A673 (cell line): ENCODE measurements around the gene TFDP2. TPM values are rescaled to one million over a fixed set of nuclear protein-coding genes. Genes with fewer than 3 reads are reported as not detected.

Source experiments
- BruUV-seq: library from RNA; stranded (reverse); fragments of 400-500 nt; replicated peaks from 2 replicates; lab custom pipeline; 2021; lab: Mats Ljungman, UMichigan
- CTCF ChIA-PET: fragments of 300-600 bp; sonication (Branson Sonifier 250); formaldehyde crosslinking; loops from one replicate; lab custom pipeline; 2022; ENCODE audit warnings: antibody characterized with exemption; lab: Charles Lee
- POLR2A ChIA-PET: fragments of 300-600 bp; sonication (Branson Sonifier 250); formaldehyde crosslinking; loops from one replicate; lab custom pipeline; 2022; ENCODE audit warnings: antibody characterized with exemption; ENCODE audit not compliant: low non-redundant PET; lab: Charles Lee
- DNase-seq: peaks from one replicate; pipeline ENCODE4 v3.0.0-alpha.2; 2015; ENCODE audit warnings: low spot score
- H3K27ac ChIP-seq: fragments of 200-600 bp; sonication (generic); 2 replicates; pipeline ENCODE4 v1.5.1; 2016; ENCODE audit warnings: mixed run types, low read depth, mild to moderate bottlenecking, mixed read lengths, antibody characterized with exemption, low read length; ENCODE audit not compliant: poor library complexity, severe bottlenecking
- H3K27me3 ChIP-seq: fragments of 200-600 bp; sonication (generic); replicated peaks from 2 replicates; pipeline ENCODE4 v1.6.1; 2017; ENCODE audit warnings: mixed run types, low read depth, mild to moderate bottlenecking, mixed read lengths, antibody characterized with exemption, low read length; ENCODE audit not compliant: insufficient read depth, poor library complexity
- H3K36me3 ChIP-seq: fragments of 200-600 bp; sonication (generic); 2 replicates; pipeline ENCODE4 v1.6.1; 2016; ENCODE audit warnings: mixed run types, mild to moderate bottlenecking, mixed read lengths, antibody characterized with exemption, low read length; ENCODE audit not compliant: insufficient read depth, poor library complexity, severe bottlenecking
- H3K4me1 ChIP-seq: fragments of 200-600 bp; sonication (generic); 2 replicates; pipeline ENCODE4 v1.6.1; 2017; ENCODE audit warnings: mixed run types, mild to moderate bottlenecking, mixed read lengths, antibody characterized with exemption, low read length; ENCODE audit not compliant: insufficient read depth, poor library complexity, severe bottlenecking
- H3K4me3 ChIP-seq: fragments of 200-600 bp; sonication (generic); 2 replicates; pipeline ENCODE4 v1.5.1; 2016; ENCODE audit warnings: low read depth, mixed run types, mild to moderate bottlenecking, mixed read lengths, low read length; ENCODE audit not compliant: poor library complexity, severe bottlenecking
- H3K9me3 ChIP-seq: fragments of 200-600 bp; sonication (generic); 2 replicates; pipeline ENCODE4 v1.6.1; 2016; ENCODE audit warnings: mixed run types, low read depth, mild to moderate bottlenecking, mixed read lengths, antibody characterized with exemption, low read length; ENCODE audit not compliant: poor library complexity, severe bottlenecking
- EZH2 ChIP-seq: fragments of 200-600 bp; sonication (generic); IDR thresholded peaks from 2 replicates; pipeline ENCODE4 v1.6.1; 2017; ENCODE audit warnings: borderline replicate concordance, low read depth, mild to moderate bottlenecking, mixed read lengths, antibody characterized with exemption, low read length; ENCODE audit not compliant: poor library complexity, severe bottlenecking
- intact Hi-C: fragments of 100-400 bp; cut with micrococcal nuclease; formaldehyde crosslinking; loops from one replicate; pipeline ENCODE4 v1.10.0; 2022; ENCODE audit not compliant: unreplicated experiment
- total RNA-seq: library from RNA; stranded (reverse); gene quantifications from 2 replicates; pipeline ENCODE4 v1.2.3, GENCODE V29; 2021
- TF ChIP-seq, protein P1 (sequence below): fragments of 300-800, 200-600 bp; sonication (generic); conservative IDR thresholded peaks from 2 replicates; pipeline ENCODE4 v1.5.1; 2017; ENCODE audit warnings: low read depth, mild to moderate bottlenecking, antibody characterized with exemption, low read length, moderate library complexity, mixed read lengths

TFDP2 gene
- total RNA-seq, 1 experiment from 2014 or later, result 41.6 TPM

DNA sequence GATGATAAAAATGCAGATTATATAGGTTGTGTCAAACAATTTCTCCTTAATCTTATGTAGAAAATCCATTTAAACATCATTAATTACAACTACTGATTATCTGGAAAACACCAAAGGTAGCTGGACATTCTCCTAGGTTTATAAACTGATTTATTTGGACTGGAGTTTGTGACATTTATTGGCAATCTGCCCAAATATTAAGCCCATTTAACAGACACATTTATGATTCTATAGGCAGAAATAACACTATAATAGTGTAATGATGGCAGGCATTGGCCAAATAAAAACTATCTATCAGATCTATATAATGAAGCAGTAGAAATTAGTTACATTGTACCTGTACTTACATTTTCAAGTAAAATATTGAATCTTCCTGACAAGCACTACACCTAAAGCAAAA, 117.8 kb downstream of the TFDP2 start:
- no peaks in the 10 kb centered on the region for H3K36me3 ChIP-seq
- TF ChIP-seq EZH2, result no peak
- TF ChIP-seq, protein P1, sequence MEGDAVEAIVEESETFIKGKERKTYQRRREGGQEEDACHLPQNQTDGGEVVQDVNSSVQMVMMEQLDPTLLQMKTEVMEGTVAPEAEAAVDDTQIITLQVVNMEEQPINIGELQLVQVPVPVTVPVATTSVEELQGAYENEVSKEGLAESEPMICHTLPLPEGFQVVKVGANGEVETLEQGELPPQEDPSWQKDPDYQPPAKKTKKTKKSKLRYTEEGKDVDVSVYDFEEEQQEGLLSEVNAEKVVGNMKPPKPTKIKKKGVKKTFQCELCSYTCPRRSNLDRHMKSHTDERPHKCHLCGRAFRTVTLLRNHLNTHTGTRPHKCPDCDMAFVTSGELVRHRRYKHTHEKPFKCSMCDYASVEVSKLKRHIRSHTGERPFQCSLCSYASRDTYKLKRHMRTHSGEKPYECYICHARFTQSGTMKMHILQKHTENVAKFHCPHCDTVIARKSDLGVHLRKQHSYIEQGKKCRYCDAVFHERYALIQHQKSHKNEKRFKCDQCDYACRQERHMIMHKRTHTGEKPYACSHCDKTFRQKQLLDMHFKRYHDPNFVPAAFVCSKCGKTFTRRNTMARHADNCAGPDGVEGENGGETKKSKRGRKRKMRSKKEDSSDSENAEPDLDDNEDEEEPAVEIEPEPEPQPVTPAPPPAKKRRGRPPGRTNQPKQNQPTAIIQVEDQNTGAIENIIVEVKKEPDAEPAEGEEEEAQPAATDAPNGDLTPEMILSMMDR, result no peak
- no peak for DNase-seq
- H3K9me3 ChIP-seq, result no peaks in the 10 kb centered on the region
- intact Hi-C loops, result no loop called here
- no TSS peak for BruUV-seq
- H3K27ac ChIP-seq, result no peak overlapping the region
- no peak overlapping the region for H3K4me3 ChIP-seq
- H3K27me3 ChIP-seq, result no peaks in the 10 kb centered on the region
- H3K4me1 ChIP-seq, result peaks cover 4% of the 10 kb centered on the region
- CTCF ChIA-PET, result no interaction called here
- POLR2A ChIA-PET, result no interaction called here

DNA sequence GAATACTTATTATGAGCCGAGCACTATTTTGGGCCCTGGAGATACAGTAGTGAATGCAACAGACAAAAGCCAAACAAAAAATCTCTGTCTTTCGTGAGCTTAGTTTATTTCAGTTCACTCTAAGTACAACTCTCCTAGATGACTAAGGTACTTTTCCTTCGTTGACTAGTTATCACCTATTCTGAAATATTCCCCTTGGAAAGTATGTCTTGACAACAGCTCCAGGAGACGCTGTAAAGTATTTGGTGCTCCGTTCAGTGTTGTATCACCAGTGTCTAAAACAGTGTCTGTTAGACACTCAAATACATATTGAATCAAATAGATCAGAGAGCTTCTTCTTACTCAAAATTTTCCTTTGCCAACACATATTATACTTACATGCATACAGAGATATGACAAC, 119.6 kb downstream of the TFDP2 start:
- TF ChIP-seq, protein P1, result no peak
- TF ChIP-seq EZH2, result no peak
- Histone ChIP-seq H3K36me3 (no peaks in the 10 kb centered on the region), H3K27me3 (no peaks in the 10 kb centered on the region), H3K27ac (no peak overlapping the region), H3K9me3 (no peaks in the 10 kb centered on the region), H3K4me1 (peaks cover 4% of the 10 kb centered on the region), H3K4me3 (no peak overlapping the region)
- intact Hi-C loops, result no loop called here
- no peak for DNase-seq
- no TSS peak for BruUV-seq
- ChIA-PET POLR2A (no interaction called here), CTCF (no interaction called here)

DNA sequence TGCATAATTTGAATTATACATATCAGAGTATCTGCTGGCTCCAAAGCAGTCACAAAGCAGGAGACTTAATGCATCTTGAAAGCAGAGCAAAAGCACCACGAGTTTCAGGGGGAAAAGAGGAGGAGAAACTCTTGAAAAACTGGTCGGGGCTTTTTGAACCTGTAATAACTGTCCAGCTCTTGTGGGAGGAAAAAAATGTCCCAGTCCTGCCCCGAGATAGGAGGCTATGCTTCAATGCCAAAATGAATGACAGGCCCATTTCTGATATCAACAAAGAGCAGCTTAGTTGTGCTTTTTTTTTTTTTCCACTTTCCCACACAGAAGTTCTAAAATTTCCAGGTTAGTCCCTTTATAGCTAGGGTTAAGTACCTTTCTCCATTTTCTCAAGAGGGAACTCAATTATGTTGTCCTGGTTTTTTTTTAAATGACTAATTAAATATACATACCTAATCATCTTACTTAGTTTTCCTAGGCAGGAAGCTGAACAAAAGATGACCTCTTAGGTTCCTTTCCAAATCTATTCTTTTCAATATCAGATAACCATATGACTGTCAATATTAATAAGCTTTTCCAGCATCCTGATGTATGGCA, 120.2 kb downstream of the TFDP2 start:
- H3K27ac ChIP-seq, result no peak overlapping the region
- H3K36me3 ChIP-seq, result no peaks in the 10 kb centered on the region
- intact Hi-C loops, result no loop called here
- POLR2A ChIA-PET, result interaction anchor here (0.5 kb wide), 1 partner anchor 14 kb away, joined by 9 read pairs; no protein-coding TSS in a partner anchor
- H3K9me3 ChIP-seq, result no peaks in the 10 kb centered on the region
- CTCF ChIA-PET, result interaction anchor here (1.1 kb wide), 1 partner anchor 96 kb away, joined by 3 read pairs; no protein-coding TSS in a partner anchor
- H3K4me3 ChIP-seq, result no peak overlapping the region
- peaks cover 4% of the 10 kb centered on the region for H3K4me1 ChIP-seq
- TF ChIP-seq EZH2, result no peak
- TF ChIP-seq, protein P1, result no peak
- no peaks in the 10 kb centered on the region for H3K27me3 ChIP-seq
- DNase-seq, result no peak
- BruUV-seq, result no TSS peak
